ENCODE results near the gene ANO6. TPM values are rescaled to one million over a fixed set of nuclear protein-coding genes. Genes with fewer than 3 reads are reported as not detected.
"Not testable (repeated sequence)": the region's sequence is repeated elsewhere in the genome, so short reads cannot be mapped to it uniquely, and the experiment has no call there.

The ANO6 gene
- total RNA-seq, result 10 to 100 TPM; 29.2 to 29.8 TPM

- Mint-ChIP-seq H3K4me1 (peaks cover 46% of the 10 kb centered on the region), H3K4me3 (peak within 1 kb of the TSS; percentile 96), H3K27ac (peak within 1 kb of the TSS; percentile 92), H3K9me3 (no peaks in the 10 kb centered on the region), H3K36me3 (ENCODE audit: low read depth) (peaks cover 5% of the 10 kb centered on the region), H3K27me3 (no peaks in the 10 kb centered on the region)
- DNase-seq, result peak; percentile 78
- CTCF ChIA-PET, result interaction anchor here (0.6 to 1.5 kb wide), 8 partner anchors 10 to 775 kb away, joined by 3 to 8 read pairs (median 4); no protein-coding TSS in a partner anchor
- POLR2A ChIA-PET, result interaction anchor here (0.8 to 3.5 kb wide), 10 partner anchors 9 to 1054 kb away, joined by 3 to 29 read pairs (median 3); partner anchors contain the start of gene ARID2
These were observed at the start of gene ANO6 for GRCh38 chr12:45215419-45216229. Gene ANO6, plus strand, starts transcription at chr12:45216095. Its CDS starts 227 bp downstream, at chr12:45216322.

GRCh38 chr12:45168976-45169375, 46.9 kb upstream of the ANO6 start:
- no peak overlapping the region for H3K4me3 Mint-ChIP-seq
- ChIA-PET CTCF (no interaction called here), POLR2A (no interaction called here)
- H3K27me3 Mint-ChIP-seq, result peaks cover 2% of the 10 kb centered on the region
- no peaks in the 10 kb centered on the region for H3K36me3 Mint-ChIP-seq (ENCODE audit: low read depth)
- H3K4me1 Mint-ChIP-seq, result no peaks in the 10 kb centered on the region
- no peak overlapping the region for H3K27ac Mint-ChIP-seq
- no peaks in the 10 kb centered on the region for H3K9me3 Mint-ChIP-seq
- no peak for DNase-seq

- Mint-ChIP-seq H3K27ac (no peak overlapping the region), H3K9me3 (no peaks in the 10 kb centered on the region), H3K36me3 (ENCODE audit: low read depth) (no peaks in the 10 kb centered on the region), H3K4me3 (no peak overlapping the region), H3K4me1 (no peaks in the 10 kb centered on the region), H3K27me3 (no peaks in the 10 kb centered on the region)
- peak; percentile 82 for DNase-seq
- POLR2A ChIA-PET, result no interaction called here
- CTCF ChIA-PET, result interaction anchor here (0.7 to 2.1 kb wide), 13 partner anchors 9 to 575 kb away, joined by 3 to 8 read pairs (median 4); partner anchors contain the start of gene ANO6
These were observed 45.3 kb upstream of the ANO6 start for GRCh38 chr12:45170456-45171042.

GRCh38 chr12:45173293-45173692, 42.6 kb upstream of the ANO6 start:
- POLR2A ChIA-PET, H3K27ac Mint-ChIP-seq, CTCF ChIA-PET: not testable (repeated sequence)

GRCh38 chr12:45174595-45174994, 41.3 kb upstream of the ANO6 start:
- no peak for DNase-seq
- Mint-ChIP-seq H3K27me3 (no peaks in the 10 kb centered on the region), H3K36me3 (ENCODE audit: low read depth) (peaks cover 27% of the 10 kb centered on the region), H3K4me1 (no peaks in the 10 kb centered on the region), H3K27ac (no peak overlapping the region), H3K4me3 (no peak overlapping the region), H3K9me3 (peaks cover 23% of the 10 kb centered on the region)
- ChIA-PET CTCF (interaction anchor here (0.7 kb wide), 2 partner anchors 13 to 171 kb away, joined by 3 to 4 read pairs; no protein-coding TSS in a partner anchor), POLR2A (no interaction called here)

More at GRCh38 chr12:45173293-45173692, 42.6 kb upstream of the ANO6 start:
- not testable (repeated sequence) for H3K4me1 Mint-ChIP-seq, H3K4me3 Mint-ChIP-seq, DNase-seq, H3K27me3 Mint-ChIP-seq
- Mint-ChIP-seq H3K36me3 (ENCODE audit: low read depth) (peaks cover 20% of the 10 kb centered on the region), H3K9me3 (peaks cover 14% of the 10 kb centered on the region)

GRCh38 chr12:45178771-45179170, 37.1 kb upstream of the ANO6 start:
- H3K4me3 Mint-ChIP-seq, result no peak overlapping the region
- H3K4me1 Mint-ChIP-seq, result no peaks in the 10 kb centered on the region
- no peaks in the 10 kb centered on the region for H3K27me3 Mint-ChIP-seq
- CTCF ChIA-PET, result no interaction called here
- H3K36me3 Mint-ChIP-seq (ENCODE audit: low read depth), result peaks cover 27% of the 10 kb centered on the region
- POLR2A ChIA-PET, result interaction anchor here (1.5 kb wide), 1 partner anchor 39 kb away, joined by 4 read pairs; no protein-coding TSS in a partner anchor
- H3K27ac Mint-ChIP-seq, result no peak overlapping the region
- no peak for DNase-seq
- peaks cover 26% of the 10 kb centered on the region for H3K9me3 Mint-ChIP-seq

- H3K36me3 Mint-ChIP-seq (ENCODE audit: low read depth), result peaks cover 15% of the 10 kb centered on the region
- H3K27me3 Mint-ChIP-seq, result no peaks in the 10 kb centered on the region
- peaks cover 19% of the 10 kb centered on the region for H3K9me3 Mint-ChIP-seq
- POLR2A ChIA-PET, result no interaction called here
- DNase-seq, result no peak
- no peak overlapping the region for H3K27ac Mint-ChIP-seq
- H3K4me3 Mint-ChIP-seq, result no peak overlapping the region
- no peaks in the 10 kb centered on the region for H3K4me1 Mint-ChIP-seq
- CTCF ChIA-PET, result interaction anchor here (0.5 kb wide), 1 partner anchor 103 kb away, joined by 3 read pairs; no protein-coding TSS in a partner anchor
These were observed 33.4 kb upstream of the ANO6 start for GRCh38 chr12:45182511-45182910.

GRCh38 chr12:45183246-45183645, 32.6 kb upstream of the ANO6 start:
- Mint-ChIP-seq H3K9me3 (peaks cover 12% of the 10 kb centered on the region), H3K36me3 (ENCODE audit: low read depth) (peaks cover 8% of the 10 kb centered on the region), H3K4me3 (no peak overlapping the region), H3K27ac (no peak overlapping the region), H3K27me3 (no peaks in the 10 kb centered on the region), H3K4me1 (no peaks in the 10 kb centered on the region)
- CTCF ChIA-PET, result interaction anchor here (0.8 kb wide), 1 partner anchor 206 kb away, joined by 3 read pairs; no protein-coding TSS in a partner anchor
- POLR2A ChIA-PET, result no interaction called here
- DNase-seq, result no peak

- no peaks in the 10 kb centered on the region for H3K4me1 Mint-ChIP-seq
- peaks cover 3% of the 10 kb centered on the region for H3K36me3 Mint-ChIP-seq (ENCODE audit: low read depth)
- no peak overlapping the region for H3K4me3 Mint-ChIP-seq
- ChIA-PET POLR2A (no interaction called here), CTCF (interaction anchor here (0.8 kb wide), 1 partner anchor 205 kb away, joined by 3 read pairs; no protein-coding TSS in a partner anchor)
- no peaks in the 10 kb centered on the region for H3K27me3 Mint-ChIP-seq
- peaks cover 3% of the 10 kb centered on the region for H3K9me3 Mint-ChIP-seq
- H3K27ac Mint-ChIP-seq, result no peak overlapping the region
- DNase-seq, result no peak
These were observed 31.5 kb upstream of the ANO6 start for GRCh38 chr12:45184147-45184963.

- ChIA-PET CTCF (interaction anchor here (0.6 to 1.6 kb wide), 2 partner anchors 12 to 16 kb away, joined by 3 to 7 read pairs; no protein-coding TSS in a partner anchor), POLR2A (interaction anchor here (0.9 kb wide), 1 partner anchor 29 kb away, joined by 3 read pairs; the partner anchor contains the start of gene ANO6)
- H3K36me3 Mint-ChIP-seq (ENCODE audit: low read depth), result peaks cover 3% of the 10 kb centered on the region
- no peak overlapping the region for H3K4me3 Mint-ChIP-seq
- no peaks in the 10 kb centered on the region for H3K27me3 Mint-ChIP-seq
- no peak overlapping the region for H3K27ac Mint-ChIP-seq
- H3K9me3 Mint-ChIP-seq, result no peaks in the 10 kb centered on the region
- no peak for DNase-seq
- H3K4me1 Mint-ChIP-seq, result peaks cover 6% of the 10 kb centered on the region
These were observed 29.1 kb upstream of the ANO6 start for GRCh38 chr12:45186762-45187161.

- peaks cover 3% of the 10 kb centered on the region for H3K36me3 Mint-ChIP-seq (ENCODE audit: low read depth)
- ChIA-PET CTCF (no interaction called here), POLR2A (interaction anchor here (1.1 kb wide), 1 partner anchor 11 kb away, joined by 3 read pairs; no protein-coding TSS in a partner anchor)
- H3K27ac Mint-ChIP-seq, result no peak overlapping the region
- no peaks in the 10 kb centered on the region for H3K9me3 Mint-ChIP-seq
- no peaks in the 10 kb centered on the region for H3K27me3 Mint-ChIP-seq
- no peak for DNase-seq
- H3K4me3 Mint-ChIP-seq, result no peak overlapping the region
- peaks cover 15% of the 10 kb centered on the region for H3K4me1 Mint-ChIP-seq
These were observed 26.0 kb upstream of the ANO6 start for GRCh38 chr12:45189766-45190403.

- Mint-ChIP-seq H3K4me1 (peaks cover 15% of the 10 kb centered on the region), H3K4me3 (no peak overlapping the region)
These were observed 24.7 kb upstream of the ANO6 start for GRCh38 chr12:45191239-45191638.

More at GRCh38 chr12:45191239-45191638, 24.7 kb upstream of the ANO6 start:
- Mint-ChIP-seq H3K27ac (no peak overlapping the region), H3K36me3 (ENCODE audit: low read depth) (peaks cover 3% of the 10 kb centered on the region), H3K27me3 (no peaks in the 10 kb centered on the region), H3K9me3 (no peaks in the 10 kb centered on the region)
- ChIA-PET POLR2A (interaction anchor here (1.1 kb wide), 1 partner anchor 10 kb away, joined by 3 read pairs; no protein-coding TSS in a partner anchor), CTCF (interaction anchor here (1.8 kb wide), 1 partner anchor 353 kb away, joined by 4 read pairs; no protein-coding TSS in a partner anchor)
- DNase-seq, result no peak
